ENCODE measurements around the gene OTOGL.

DNA sequence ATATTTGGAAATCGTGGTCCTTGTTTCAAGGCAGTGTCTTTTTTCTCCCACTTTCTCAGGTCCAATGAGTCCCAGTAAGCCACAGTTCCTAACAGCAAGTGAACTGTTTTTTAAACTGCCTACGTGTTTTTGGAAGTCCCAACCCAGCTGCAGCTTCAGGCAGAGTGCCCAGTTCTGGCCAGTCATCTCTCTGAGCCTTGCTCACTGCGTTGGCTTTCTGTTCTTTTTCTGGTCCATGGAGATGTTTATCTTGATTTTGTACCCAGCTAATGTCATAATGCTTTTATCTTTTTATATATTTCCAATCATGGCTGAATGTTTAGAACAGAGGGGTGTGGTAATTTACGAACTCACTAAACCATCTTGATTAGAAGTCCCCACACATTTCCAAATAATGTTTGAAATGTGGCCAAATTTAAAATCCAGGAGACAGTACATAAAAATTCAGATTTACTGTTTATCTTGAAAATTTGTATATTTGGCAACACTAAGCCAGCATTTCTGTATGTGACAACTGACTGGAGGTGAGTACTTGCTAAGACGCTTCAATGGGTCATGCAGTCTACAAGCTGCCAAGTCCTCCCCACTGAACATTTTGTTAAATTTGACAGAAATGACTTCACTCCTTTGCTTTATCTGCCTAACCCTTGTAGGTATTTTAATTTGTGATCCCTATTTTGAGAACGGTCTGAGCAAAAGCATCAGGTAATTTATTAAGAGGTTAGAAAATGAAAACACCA, 46.1 kb upstream of the OTOGL start:
- TF ChIP-seq, protein P1, sequence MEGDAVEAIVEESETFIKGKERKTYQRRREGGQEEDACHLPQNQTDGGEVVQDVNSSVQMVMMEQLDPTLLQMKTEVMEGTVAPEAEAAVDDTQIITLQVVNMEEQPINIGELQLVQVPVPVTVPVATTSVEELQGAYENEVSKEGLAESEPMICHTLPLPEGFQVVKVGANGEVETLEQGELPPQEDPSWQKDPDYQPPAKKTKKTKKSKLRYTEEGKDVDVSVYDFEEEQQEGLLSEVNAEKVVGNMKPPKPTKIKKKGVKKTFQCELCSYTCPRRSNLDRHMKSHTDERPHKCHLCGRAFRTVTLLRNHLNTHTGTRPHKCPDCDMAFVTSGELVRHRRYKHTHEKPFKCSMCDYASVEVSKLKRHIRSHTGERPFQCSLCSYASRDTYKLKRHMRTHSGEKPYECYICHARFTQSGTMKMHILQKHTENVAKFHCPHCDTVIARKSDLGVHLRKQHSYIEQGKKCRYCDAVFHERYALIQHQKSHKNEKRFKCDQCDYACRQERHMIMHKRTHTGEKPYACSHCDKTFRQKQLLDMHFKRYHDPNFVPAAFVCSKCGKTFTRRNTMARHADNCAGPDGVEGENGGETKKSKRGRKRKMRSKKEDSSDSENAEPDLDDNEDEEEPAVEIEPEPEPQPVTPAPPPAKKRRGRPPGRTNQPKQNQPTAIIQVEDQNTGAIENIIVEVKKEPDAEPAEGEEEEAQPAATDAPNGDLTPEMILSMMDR (IDR thresholded peaks at IDR 0.05): no peak
- no peak for TF ChIP-seq POLR2A (IDR thresholded peaks at IDR 0.05)
